Mesenchymal stem cell (in vitro differentiated cells and primary cell): Measurements from ENCODE around the gene TNS1.
"Not testable (repeated sequence)": the region's sequence is repeated elsewhere in the genome, so short reads cannot be mapped to it uniquely, and the experiment has no call there.

Experiments used
- DNase-seq: peaks from one replicate; pipeline ENCODE4 v3.0.0-alpha.2; 2013
- H2AFZ ChIP-seq: one replicate; pipeline ENCODE4 v1.6.1; 2013; ENCODE audit warnings: low read depth, mild to moderate bottlenecking, control low read depth, inconsistent platforms, low read length, moderate library complexity
- H2AK5ac ChIP-seq: 2 replicates; pipeline ENCODE4 v1.6.1; 2013; ENCODE audit warnings: low read length, moderate library complexity, mild to moderate bottlenecking, inconsistent platforms; ENCODE audit not compliant: severe bottlenecking
- H2BK120ac ChIP-seq: one replicate; pipeline ENCODE4 v1.6.1; 2013; ENCODE audit warnings: low read depth, mild to moderate bottlenecking, inconsistent platforms, low read length, moderate library complexity
- H2BK12ac ChIP-seq, 2 experiments: one replicate each; pipeline ENCODE4 v1.6.1; 2013; ENCODE audit warnings: inconsistent platforms in 2 of 2, low read length in 2 of 2, mild to moderate bottlenecking in 2 of 2, moderate library complexity in 2 of 2, control low read depth in 1 of 2
- H2BK15ac ChIP-seq: one replicate; pipeline ENCODE4 v1.6.1; 2013; ENCODE audit warnings: mild to moderate bottlenecking, low read depth, inconsistent platforms; ENCODE audit not compliant: poor library complexity, severe bottlenecking
- H2BK5ac ChIP-seq: 2 replicates; pipeline ENCODE4 v1.6.1; 2013; ENCODE audit warnings: low read depth, mild to moderate bottlenecking, low read length, control low read depth, inconsistent platforms; ENCODE audit not compliant: poor library complexity, severe bottlenecking
- H3K14ac ChIP-seq, 2 experiments: one replicate each; pipeline ENCODE4 v1.6.1; 2013; ENCODE audit warnings: inconsistent platforms in 2 of 2, low read length in 2 of 2, control low read depth in 1 of 2, mild to moderate bottlenecking in 1 of 2, moderate library complexity in 1 of 2
- H3K18ac ChIP-seq, 2 experiments: one replicate each; pipeline ENCODE4 v1.6.1; 2013; ENCODE audit warnings: inconsistent platforms in 2 of 2, low read length in 2 of 2, control low read depth in 1 of 2, low read depth in 1 of 2, mild to moderate bottlenecking in 1 of 2
- H3K23ac ChIP-seq, 2 experiments: one replicate each; pipeline ENCODE4 v1.6.1; 2013; ENCODE audit warnings: inconsistent platforms in 2 of 2, low read length in 2 of 2, mild to moderate bottlenecking in 2 of 2, moderate library complexity in 2 of 2, control low read depth in 1 of 2
- H3K27ac ChIP-seq: 2 replicates; pipeline ENCODE4 v1.5.1; 2013; ENCODE audit warnings: mild to moderate bottlenecking, moderate library complexity, low read length, control low read depth, inconsistent platforms; ENCODE audit not compliant: poor library complexity, severe bottlenecking
- H3K27me3 ChIP-seq, 2 experiments: 2 replicates each; pipeline versions ENCODE4 v1.6.1 to v1.7.0; 2013; ENCODE audit warnings: low read length in 2 of 2, mild to moderate bottlenecking in 2 of 2, moderate library complexity in 2 of 2, control low read depth in 1 of 2, inconsistent platforms in 1 of 2; ENCODE audit not compliant: control insufficient read depth in 1 of 2, insufficient read depth in 1 of 2
- H3K36me3 ChIP-seq, 2 experiments: 2 replicates each; pipeline versions ENCODE4 v1.6.1 to v1.7.0; 2013; ENCODE audit warnings: low read length in 2 of 2, control low read depth in 1 of 2, inconsistent platforms in 1 of 2, low read depth in 1 of 2, mild to moderate bottlenecking in 1 of 2; ENCODE audit not compliant: insufficient read depth in 2 of 2, control insufficient read depth in 1 of 2
- H3K4ac ChIP-seq, 2 experiments: one replicate each; pipeline ENCODE4 v1.6.1; 2013; ENCODE audit warnings: inconsistent platforms in 2 of 2, low read length in 2 of 2, mild to moderate bottlenecking in 2 of 2, moderate library complexity in 2 of 2, control low read depth in 1 of 2, low read depth in 1 of 2
- H3K4me1 ChIP-seq: 2 replicates; pipeline ENCODE4 v1.6.1; 2013; ENCODE audit warnings: low read depth, low read length, control low read depth; ENCODE audit not compliant: control insufficient read depth, insufficient read depth
- H3K4me2 ChIP-seq: 2 replicates; pipeline ENCODE4 v1.6.1; 2013; ENCODE audit warnings: low read length, mild to moderate bottlenecking, inconsistent platforms; ENCODE audit not compliant: poor library complexity, severe bottlenecking
- H3K4me3 ChIP-seq, 2 experiments: 2 replicates each; pipeline versions ENCODE4 v1.5.1 to v1.7.0; 2013; ENCODE audit warnings: low read length in 2 of 2, mild to moderate bottlenecking in 2 of 2, control low read depth in 1 of 2, low read depth in 1 of 2; ENCODE audit not compliant: insufficient read depth in 1 of 2
- H3K79me1 ChIP-seq: replicated peaks from 2 replicates; pipeline ENCODE4 v1.6.1; 2013; ENCODE audit warnings: mild to moderate bottlenecking, control low read depth, low read length, inconsistent platforms; ENCODE audit not compliant: poor library complexity, severe bottlenecking
- H3K9ac ChIP-seq: 2 replicates; pipeline ENCODE4 v1.7.0; 2013; ENCODE audit warnings: mild to moderate bottlenecking, low read length, moderate library complexity
- H3K9me3 ChIP-seq: 2 replicates; pipeline ENCODE4 v1.7.0; 2013; ENCODE audit warnings: mild to moderate bottlenecking, low read length; ENCODE audit not compliant: control insufficient read depth
- H4K8ac ChIP-seq: one replicate; pipeline ENCODE4 v1.6.1; 2013; ENCODE audit warnings: inconsistent platforms, mild to moderate bottlenecking, low read length, moderate library complexity
- H4K91ac ChIP-seq: one replicate; pipeline ENCODE4 v1.6.1; 2013; ENCODE audit warnings: mild to moderate bottlenecking, low read length, inconsistent platforms
- WGBS: methylation state at CpG from one replicate; pipeline ENCODE4 v1.1.7; 2013; ENCODE audit warnings: mixed read lengths; 5-methylcytosine and 5-hydroxymethylcytosine counted together

TNS1 gene

DNA sequence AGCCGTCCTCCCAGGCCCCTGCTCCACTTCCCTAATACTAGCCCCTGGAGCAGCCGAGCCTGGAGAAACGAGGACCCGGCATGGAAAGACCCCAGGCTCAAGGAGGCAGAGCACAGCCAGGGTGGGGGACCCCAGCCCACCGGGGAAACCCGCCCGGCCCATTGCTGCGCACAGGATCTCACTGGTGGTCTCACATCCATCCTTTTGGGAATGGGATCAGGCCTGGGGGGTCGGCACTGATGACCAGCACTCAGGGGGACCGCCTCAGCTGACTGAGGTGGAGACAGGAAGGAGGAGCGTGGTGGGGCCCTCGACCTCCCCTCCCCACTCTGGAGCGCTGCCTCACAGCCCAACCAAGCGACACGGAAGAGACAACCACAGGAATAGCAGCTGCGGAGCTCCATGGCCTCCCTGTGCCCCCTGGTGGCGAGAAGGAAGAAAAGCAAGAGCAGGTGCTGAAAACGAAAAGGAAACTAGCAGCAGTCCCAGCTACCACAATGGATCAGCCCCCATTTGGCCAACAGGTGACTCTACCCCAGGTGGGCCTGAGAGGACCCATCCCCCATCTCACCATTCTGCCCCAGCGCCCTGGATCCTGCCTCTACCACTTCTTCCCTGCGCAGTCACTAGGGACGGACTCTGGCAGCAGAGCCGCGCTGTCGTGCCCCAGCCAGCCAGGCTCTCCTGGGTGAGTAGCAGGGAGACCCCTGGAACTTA is 31.9 kb upstream of the TNS1 start:
- WGBS = 24% methylated on average over 18 of the region's 24 CpGs

DNA sequence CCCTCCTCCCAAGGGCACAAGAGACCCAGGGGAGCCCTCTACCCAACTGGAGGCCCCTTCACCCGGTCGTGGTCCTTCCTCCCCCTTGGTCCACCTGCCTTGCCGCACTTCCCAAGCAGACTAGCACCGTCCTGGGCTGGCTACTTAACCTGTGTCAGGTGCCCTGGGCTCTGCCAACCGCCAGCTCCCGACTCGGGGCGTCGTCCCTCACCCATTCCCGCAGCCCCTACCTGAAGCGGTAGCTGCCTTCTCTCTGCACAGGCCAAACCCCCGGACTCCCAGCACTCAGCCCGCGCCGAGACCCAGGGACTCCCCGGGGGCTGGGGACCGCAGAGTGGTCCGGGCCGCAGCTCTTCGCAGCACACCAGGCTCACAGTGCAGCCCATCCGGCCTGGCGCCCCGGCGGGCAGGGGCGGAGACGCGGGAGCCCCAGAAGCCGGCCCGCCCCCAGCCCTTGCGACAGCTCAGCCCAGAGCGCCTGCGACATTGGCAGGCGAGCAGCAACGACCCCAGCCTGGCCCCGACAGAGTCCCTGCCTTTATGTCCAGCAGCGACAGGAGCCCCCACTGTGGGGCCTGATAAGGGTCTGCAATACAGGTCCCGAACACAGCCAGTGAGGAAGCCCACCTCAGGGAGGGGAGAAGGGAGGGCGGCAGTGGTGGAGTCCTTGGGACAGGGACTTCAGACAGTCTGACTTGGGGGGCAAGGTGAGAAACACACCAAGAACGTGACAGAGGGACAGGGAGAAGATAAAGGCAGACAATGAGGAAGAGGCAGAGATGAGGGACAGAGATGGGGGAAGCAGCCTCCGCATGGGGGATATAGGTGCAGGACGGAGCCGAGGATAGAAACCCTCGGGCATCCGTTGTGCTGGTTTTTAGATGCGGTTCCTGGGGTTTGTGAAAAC is 31.0 kb upstream of the TNS1 start:
- Histone ChIP-seq H3K14ac (no peak overlapping the region), H4K8ac (peak overlapping the region; percentile 42), H2BK120ac (no peak overlapping the region), H2BK12ac (peak overlapping the region; percentile 15 to 51), H2BK5ac (no peak overlapping the region), H3K4ac (no peak overlapping the region), H2AK5ac (no peak overlapping the region), H3K4me2 (no peak overlapping the region), H3K27me3 (peaks cover 47 to 65% of the 10 kb centered on the region in 2 experiments), H3K36me3 (no peaks in the 10 kb centered on the region), H3K18ac (no peak overlapping the region), H2BK15ac (peak overlapping the region; percentile 81), H3K4me3 (no peak overlapping the region), H3K9ac (no peak overlapping the region), H3K27ac (no peak overlapping the region), H2AFZ (no peak overlapping the region), H3K4me1 (peaks cover 12% of the 10 kb centered on the region), H3K79me1 (no peaks in the 10 kb centered on the region), H4K91ac (peak overlapping the region; percentile 69), H3K23ac (no peak overlapping the region), H3K9me3 (no peaks in the 10 kb centered on the region)
- DNase-seq = peak; percentile 17
- 14% methylated on average over 45 of the region's 45 CpGs for WGBS

More for the DNA sequence above, 31.9 kb upstream of the TNS1 start:
- Histone ChIP-seq H3K4me2 (peak overlapping the region; percentile 2), H2BK120ac (peak overlapping the region; percentile 54), H3K4ac (peak overlapping the region in 1 of 2 experiments; percentile 7), H2AFZ (peak overlapping the region; percentile 18), H4K8ac (peak overlapping the region; percentile 35), H3K9ac (peak overlapping the region; percentile 33), H4K91ac (peak overlapping the region; percentile 43), H3K27me3 (peaks cover 53 to 68% of the 10 kb centered on the region in 2 experiments), H3K4me1 (peaks cover 12% of the 10 kb centered on the region), H3K4me3 (peak overlapping the region in 1 of 2 experiments; percentile 68), H2BK12ac (peak overlapping the region in 1 of 2 experiments; percentile 66)
- peak; percentile 62 for DNase-seq
- not testable (repeated sequence) for H2BK5ac ChIP-seq, H3K18ac ChIP-seq, H3K9me3 ChIP-seq, H2AK5ac ChIP-seq, H3K27ac ChIP-seq, H3K79me1 ChIP-seq, H3K23ac ChIP-seq, H3K14ac ChIP-seq, H2BK15ac ChIP-seq, H3K36me3 ChIP-seq

DNA sequence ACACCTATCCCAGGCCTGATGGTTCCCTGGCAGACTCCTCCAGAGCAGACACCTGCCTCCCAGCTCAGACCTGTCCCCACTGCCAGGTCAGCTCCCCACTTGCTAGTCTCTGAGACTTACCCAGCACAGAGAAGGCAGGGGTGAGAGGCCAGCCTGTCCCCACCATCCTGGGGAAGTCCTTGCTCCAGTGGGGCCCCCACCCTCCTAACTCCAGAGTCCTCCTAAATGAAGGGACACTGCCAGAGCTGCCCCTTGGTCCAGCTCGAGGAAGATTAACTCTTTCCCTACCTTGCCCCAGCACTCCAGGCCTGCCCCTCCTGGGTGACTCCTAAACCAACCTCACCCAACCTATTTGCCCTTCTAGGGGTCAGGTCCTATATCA is 30.4 kb upstream of the TNS1 start:
- no peak overlapping the region for H3K4me3 ChIP-seq
- H3K36me3 ChIP-seq = no peaks in the 10 kb centered on the region
- no peak overlapping the region for H2AFZ ChIP-seq
- H4K8ac ChIP-seq = no peak overlapping the region
- peaks cover 42 to 67% of the 10 kb centered on the region in 2 experiments for H3K27me3 ChIP-seq
- H2BK12ac ChIP-seq = no peak overlapping the region
- no peak overlapping the region for H3K27ac ChIP-seq
- H3K4me2 ChIP-seq = no peak overlapping the region
- WGBS = 63% methylated on average over 1 of the region's 1 CpG
- H3K9me3 ChIP-seq = no peaks in the 10 kb centered on the region
- H2AK5ac ChIP-seq = no peak overlapping the region
- no peaks in the 10 kb centered on the region for H3K79me1 ChIP-seq
- no peak overlapping the region for H3K4ac ChIP-seq
- no peak overlapping the region for H2BK5ac ChIP-seq
- H2BK15ac ChIP-seq = peak overlapping the region; percentile 56
- H4K91ac ChIP-seq = no peak overlapping the region
- no peak overlapping the region for H3K23ac ChIP-seq
- H3K18ac ChIP-seq = no peak overlapping the region
- DNase-seq = no peak
- H2BK120ac ChIP-seq = no peak overlapping the region
- H3K14ac ChIP-seq = no peak overlapping the region
- H3K4me1 ChIP-seq = peaks cover 12% of the 10 kb centered on the region
- no peak overlapping the region for H3K9ac ChIP-seq
